Measurements from ENCODE around the gene ENSA.
"Not testable (repeated sequence)": the region's sequence is repeated elsewhere in the genome, so short reads cannot be mapped to it uniquely, and the experiment has no call there.

ENSA gene

GRCh38 chr1:150628766-150629114 lies 672 bp downstream of the ENSA start:
- peaks cover 20% of the 10 kb centered on the region for H3K4me1 ChIP-seq (ENCODE audit: insufficient read depth, low read length, poor library complexity, severe bottlenecking)
- H2AFZ ChIP-seq (ENCODE audit: low read length): peak overlapping the region; percentile 39; the same call in 1 of the 2 replicates
- no peaks in the 10 kb centered on the region for H3K27me3 ChIP-seq (ENCODE audit: insufficient read depth, low read length, poor library complexity, severe bottlenecking)
- no peaks in the 10 kb centered on the region for H3K9me3 ChIP-seq (ENCODE audit: insufficient read depth, low read depth, low read length)
- H3K79me2 ChIP-seq (ENCODE audit: insufficient read depth, low read length): peaks cover 42% of the 10 kb centered on the region
- TF ChIP-seq EZH2phosphoT487 (IDR thresholded peaks at IDR 0.05; ENCODE audit: borderline replicate concordance): no peak
- TF ChIP-seq, protein P1, sequence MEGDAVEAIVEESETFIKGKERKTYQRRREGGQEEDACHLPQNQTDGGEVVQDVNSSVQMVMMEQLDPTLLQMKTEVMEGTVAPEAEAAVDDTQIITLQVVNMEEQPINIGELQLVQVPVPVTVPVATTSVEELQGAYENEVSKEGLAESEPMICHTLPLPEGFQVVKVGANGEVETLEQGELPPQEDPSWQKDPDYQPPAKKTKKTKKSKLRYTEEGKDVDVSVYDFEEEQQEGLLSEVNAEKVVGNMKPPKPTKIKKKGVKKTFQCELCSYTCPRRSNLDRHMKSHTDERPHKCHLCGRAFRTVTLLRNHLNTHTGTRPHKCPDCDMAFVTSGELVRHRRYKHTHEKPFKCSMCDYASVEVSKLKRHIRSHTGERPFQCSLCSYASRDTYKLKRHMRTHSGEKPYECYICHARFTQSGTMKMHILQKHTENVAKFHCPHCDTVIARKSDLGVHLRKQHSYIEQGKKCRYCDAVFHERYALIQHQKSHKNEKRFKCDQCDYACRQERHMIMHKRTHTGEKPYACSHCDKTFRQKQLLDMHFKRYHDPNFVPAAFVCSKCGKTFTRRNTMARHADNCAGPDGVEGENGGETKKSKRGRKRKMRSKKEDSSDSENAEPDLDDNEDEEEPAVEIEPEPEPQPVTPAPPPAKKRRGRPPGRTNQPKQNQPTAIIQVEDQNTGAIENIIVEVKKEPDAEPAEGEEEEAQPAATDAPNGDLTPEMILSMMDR (conservative IDR thresholded peaks at IDR 0.05; ENCODE audit: low read length): no peak
- no peaks in the 10 kb centered on the region for H3K9me2 ChIP-seq (replicated peaks; ENCODE audit: low read depth, low read length)
- H4K20me1 ChIP-seq (ENCODE audit: insufficient read depth, low read length, poor library complexity, severe bottlenecking): peaks cover 16% of the 10 kb centered on the region
- peaks cover 33% of the 10 kb centered on the region; the same call in 1 of the 2 replicates for H3K36me3 ChIP-seq (ENCODE audit: insufficient read depth, low read length)
- H3K4me2 ChIP-seq (ENCODE audit: low read depth, low read length, poor library complexity, severe bottlenecking): peak overlapping the region; percentile 96
- H3K9ac ChIP-seq (ENCODE audit: low read depth, low read length, poor library complexity, severe bottlenecking): peak overlapping the region; percentile 86
- H3K4me3 ChIP-seq (ENCODE audit: low read length, poor library complexity, severe bottlenecking): peak overlapping the region; percentile 91
- 0 out of 2 replicates have a peak, but pooled peaks cover 2% of the 10 kb centered on the region for H3F3A ChIP-seq (ENCODE audit: low read depth)

GRCh38 chr1:150627826-150628410 lies 1.5 kb downstream of the ENSA start:
- TF ChIP-seq, protein P1 (conservative IDR thresholded peaks at IDR 0.05; ENCODE audit: low read length): no peak
- no peak for TF ChIP-seq EZH2phosphoT487 (IDR thresholded peaks at IDR 0.05; ENCODE audit: borderline replicate concordance)
- Histone ChIP-seq H3K9ac (ENCODE audit: low read depth, low read length, poor library complexity, severe bottlenecking) (peak overlapping the region; percentile 86), H2AFZ (ENCODE audit: low read length) (no peak overlapping the region), H3K27me3 (ENCODE audit: insufficient read depth, low read length, poor library complexity, severe bottlenecking) (no peaks in the 10 kb centered on the region), H3K79me2 (ENCODE audit: insufficient read depth, low read length) (peaks cover 42% of the 10 kb centered on the region), H3K4me2 (ENCODE audit: low read depth, low read length, poor library complexity, severe bottlenecking) (peak overlapping the region; percentile 96), H3F3A (ENCODE audit: low read depth) (0 out of 2 replicates have a peak, but pooled peaks cover 2% of the 10 kb centered on the region), H3K4me3 (ENCODE audit: low read length, poor library complexity, severe bottlenecking) (peak overlapping the region; percentile 91), H3K9me3 (ENCODE audit: insufficient read depth, low read depth, low read length) (no peaks in the 10 kb centered on the region), H3K36me3 (ENCODE audit: insufficient read depth, low read length) (peaks cover 39% of the 10 kb centered on the region; the same call in 1 of the 2 replicates), H3K9me2 (replicated peaks; ENCODE audit: low read depth, low read length) (no peaks in the 10 kb centered on the region), H3K4me1 (ENCODE audit: insufficient read depth, low read length, poor library complexity, severe bottlenecking) (peaks cover 23% of the 10 kb centered on the region), H4K20me1 (ENCODE audit: insufficient read depth, low read length, poor library complexity, severe bottlenecking) (peaks cover 17% of the 10 kb centered on the region)

GRCh38 chr1:150626150-150626549 lies 3.3 kb downstream of the ENSA start:
- Histone ChIP-seq H3K27me3 (ENCODE audit: insufficient read depth, low read length, poor library complexity, severe bottlenecking) (no peaks in the 10 kb centered on the region), H3K4me1 (ENCODE audit: insufficient read depth, low read length, poor library complexity, severe bottlenecking) (peaks cover 27% of the 10 kb centered on the region), H3K36me3 (ENCODE audit: insufficient read depth, low read length) (peaks cover 42% of the 10 kb centered on the region; the same call in 1 of the 2 replicates), H3K9ac (ENCODE audit: low read depth, low read length, poor library complexity, severe bottlenecking) (no peak overlapping the region), H3F3A (ENCODE audit: low read depth) (0 out of 2 replicates have a peak, but pooled peaks cover 5% of the 10 kb centered on the region), H3K79me2 (ENCODE audit: insufficient read depth, low read length) (peaks cover 42% of the 10 kb centered on the region), H3K9me3 (ENCODE audit: insufficient read depth, low read depth, low read length) (no peaks in the 10 kb centered on the region), H3K4me2 (ENCODE audit: low read depth, low read length, poor library complexity, severe bottlenecking) (no peak overlapping the region), H2AFZ (ENCODE audit: low read length) (no peak overlapping the region), H3K9me2 (replicated peaks; ENCODE audit: low read depth, low read length) (no peaks in the 10 kb centered on the region), H4K20me1 (ENCODE audit: insufficient read depth, low read length, poor library complexity, severe bottlenecking) (peaks cover 26% of the 10 kb centered on the region), H3K4me3 (ENCODE audit: low read length, poor library complexity, severe bottlenecking) (no peak overlapping the region)
- TF ChIP-seq, protein P1 (conservative IDR thresholded peaks at IDR 0.05; ENCODE audit: low read length): no peak
- no peak for TF ChIP-seq EZH2phosphoT487 (IDR thresholded peaks at IDR 0.05; ENCODE audit: borderline replicate concordance)

- H3F3A ChIP-seq (ENCODE audit: low read depth); H3K9me2 ChIP-seq (replicated peaks; ENCODE audit: low read depth, low read length); H3K4me2 ChIP-seq (ENCODE audit: low read depth, low read length, poor library complexity, severe bottlenecking); H2AFZ ChIP-seq (ENCODE audit: low read length); H3K4me3 ChIP-seq (ENCODE audit: low read length, poor library complexity, severe bottlenecking); H3K9me3 ChIP-seq (ENCODE audit: insufficient read depth, low read depth, low read length); H3K9ac ChIP-seq (ENCODE audit: low read depth, low read length, poor library complexity, severe bottlenecking); H3K27me3 ChIP-seq (ENCODE audit: insufficient read depth, low read length, poor library complexity, severe bottlenecking): not testable (repeated sequence)
- Histone ChIP-seq H3K4me1 (ENCODE audit: insufficient read depth, low read length, poor library complexity, severe bottlenecking) (peaks cover 19% of the 10 kb centered on the region), H3K79me2 (ENCODE audit: insufficient read depth, low read length) (peaks cover 35% of the 10 kb centered on the region), H3K36me3 (ENCODE audit: insufficient read depth, low read length) (peaks cover 51% of the 10 kb centered on the region; the same call in 1 of the 2 replicates), H4K20me1 (ENCODE audit: insufficient read depth, low read length, poor library complexity, severe bottlenecking) (peaks cover 26% of the 10 kb centered on the region)
Measured at GRCh38 chr1:150624546-150624945, 4.9 kb downstream of the ENSA start.

GRCh38 chr1:150624134-150624533 lies 5.3 kb downstream of the ENSA start:
- H3K4me3 ChIP-seq (ENCODE audit: low read length, poor library complexity, severe bottlenecking); H3K9ac ChIP-seq (ENCODE audit: low read depth, low read length, poor library complexity, severe bottlenecking); H2AFZ ChIP-seq (ENCODE audit: low read length); H3F3A ChIP-seq (ENCODE audit: low read depth); H3K9me2 ChIP-seq (replicated peaks; ENCODE audit: low read depth, low read length); H3K4me2 ChIP-seq (ENCODE audit: low read depth, low read length, poor library complexity, severe bottlenecking); H3K27me3 ChIP-seq (ENCODE audit: insufficient read depth, low read length, poor library complexity, severe bottlenecking); H3K9me3 ChIP-seq (ENCODE audit: insufficient read depth, low read depth, low read length): not testable (repeated sequence)
- H4K20me1 ChIP-seq (ENCODE audit: insufficient read depth, low read length, poor library complexity, severe bottlenecking): peaks cover 26% of the 10 kb centered on the region
- H3K36me3 ChIP-seq (ENCODE audit: insufficient read depth, low read length): peaks cover 55% of the 10 kb centered on the region; the same call in 1 of the 2 replicates
- peaks cover 35% of the 10 kb centered on the region for H3K79me2 ChIP-seq (ENCODE audit: insufficient read depth, low read length)
- H3K4me1 ChIP-seq (ENCODE audit: insufficient read depth, low read length, poor library complexity, severe bottlenecking): peaks cover 19% of the 10 kb centered on the region

All from Loucy (cell line).